GDM1 (cell line): Measurements from ENCODE around the gene CRTAP.
A peak's percentile ranks its signal among the peaks of the same experiment; 100 is the strongest.
"Not testable (repeated sequence)": the region's sequence is repeated elsewhere in the genome, so short reads cannot be mapped to it uniquely, and the experiment has no call there.

Experiments used
- DNase-seq: peaks from one replicate; lab custom pipeline; 2025; lab: John Stamatoyannopoulos, UW

Gene CRTAP

GRCh38 chr3:33099701-33100100, 14.1 kb upstream of the CRTAP start:
- no peak for DNase-seq

DNA sequence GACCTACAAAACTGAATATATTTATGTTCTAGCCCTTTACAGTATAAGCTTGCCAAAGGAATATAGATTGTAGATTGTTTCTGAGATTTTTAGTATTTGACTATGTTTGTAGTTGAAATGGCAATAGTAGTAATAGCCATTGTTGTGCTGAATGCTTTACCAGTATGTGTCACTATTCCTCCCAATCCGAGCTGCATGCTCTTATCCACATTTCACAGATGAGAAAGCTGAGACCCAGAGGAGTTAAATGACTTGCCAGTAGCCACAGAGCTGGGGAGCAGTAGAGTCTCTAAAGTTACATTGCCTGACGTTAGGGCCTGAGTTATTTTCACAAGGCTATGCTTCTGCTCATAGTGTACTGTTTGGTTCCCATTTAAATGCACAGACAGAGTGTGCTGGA, 13.6 kb upstream of the CRTAP start:
- DNase-seq: no peak

DNA sequence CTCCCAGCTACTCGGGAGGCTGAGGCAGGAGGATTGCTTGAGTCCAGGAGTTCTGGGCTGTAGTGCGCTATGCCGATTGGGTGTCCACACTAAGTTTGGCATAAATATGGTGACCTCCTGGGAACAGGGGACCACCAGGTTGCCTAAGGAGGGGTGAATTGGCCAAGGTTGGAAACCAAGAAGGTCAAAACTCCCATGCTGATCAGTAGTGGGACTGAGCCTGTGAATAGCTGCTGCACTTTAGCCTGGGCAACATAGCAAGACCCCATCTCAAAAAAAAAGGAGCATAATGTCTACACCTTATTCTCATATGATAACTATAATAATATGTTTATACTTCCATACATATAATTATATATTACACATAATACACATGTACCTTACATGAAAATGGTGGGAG, 10.8 kb upstream of the CRTAP start:
- no peak for DNase-seq

- no peak for DNase-seq
Measured at GRCh38 chr3:33103480-33103879, 10.3 kb upstream of the CRTAP start.

DNA sequence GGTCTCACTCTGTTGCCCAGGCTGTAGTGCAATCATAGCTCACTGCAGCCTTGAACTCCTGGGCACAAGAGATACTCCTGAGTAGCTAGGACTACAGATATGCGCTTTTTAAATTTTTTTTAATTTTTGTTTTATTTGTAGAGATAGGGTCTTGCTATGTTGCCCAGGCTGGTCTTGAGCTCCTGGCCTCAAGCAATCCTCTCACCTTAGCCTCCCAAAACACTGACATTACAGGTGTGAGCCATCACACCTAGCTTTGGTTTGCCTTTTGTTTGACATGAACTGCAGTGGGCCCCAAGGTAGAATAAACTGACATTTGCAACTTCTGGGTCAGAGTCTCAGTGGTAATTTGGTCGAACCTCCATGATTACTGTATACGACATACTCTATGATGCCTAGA, 9.0 kb upstream of the CRTAP start:
- DNase-seq: no peak

- DNase-seq: no peak
Measured at GRCh38 chr3:33105341-33105948, 8.4 kb upstream of the CRTAP start.

DNA sequence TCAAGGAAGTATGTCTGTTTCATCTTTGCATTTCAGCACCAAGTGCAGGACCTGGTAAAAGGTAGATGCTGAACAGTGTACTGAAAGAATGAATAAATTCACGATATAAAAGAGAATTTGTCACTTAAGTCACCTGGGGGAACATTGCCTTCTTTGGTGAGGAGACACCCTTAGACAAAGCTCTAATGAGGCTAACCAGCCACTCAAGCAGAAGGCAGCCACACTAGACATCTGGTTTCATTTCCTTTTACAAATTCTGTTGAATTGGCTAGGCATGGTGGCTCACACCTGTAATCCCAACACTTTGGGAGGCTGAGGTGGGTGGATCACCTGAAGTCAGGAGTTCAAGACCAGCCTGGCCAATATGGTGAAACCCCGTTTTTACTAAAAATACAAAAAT, 7.0 kb upstream of the CRTAP start:
- not testable (repeated sequence) for DNase-seq

- DNase-seq: no peak
Measured at GRCh38 chr3:33111581-33111980, 2.2 kb upstream of the CRTAP start.

- no peak for DNase-seq
Measured at GRCh38 chr3:33114622-33115023, 809 bp downstream of the CRTAP start.

DNA sequence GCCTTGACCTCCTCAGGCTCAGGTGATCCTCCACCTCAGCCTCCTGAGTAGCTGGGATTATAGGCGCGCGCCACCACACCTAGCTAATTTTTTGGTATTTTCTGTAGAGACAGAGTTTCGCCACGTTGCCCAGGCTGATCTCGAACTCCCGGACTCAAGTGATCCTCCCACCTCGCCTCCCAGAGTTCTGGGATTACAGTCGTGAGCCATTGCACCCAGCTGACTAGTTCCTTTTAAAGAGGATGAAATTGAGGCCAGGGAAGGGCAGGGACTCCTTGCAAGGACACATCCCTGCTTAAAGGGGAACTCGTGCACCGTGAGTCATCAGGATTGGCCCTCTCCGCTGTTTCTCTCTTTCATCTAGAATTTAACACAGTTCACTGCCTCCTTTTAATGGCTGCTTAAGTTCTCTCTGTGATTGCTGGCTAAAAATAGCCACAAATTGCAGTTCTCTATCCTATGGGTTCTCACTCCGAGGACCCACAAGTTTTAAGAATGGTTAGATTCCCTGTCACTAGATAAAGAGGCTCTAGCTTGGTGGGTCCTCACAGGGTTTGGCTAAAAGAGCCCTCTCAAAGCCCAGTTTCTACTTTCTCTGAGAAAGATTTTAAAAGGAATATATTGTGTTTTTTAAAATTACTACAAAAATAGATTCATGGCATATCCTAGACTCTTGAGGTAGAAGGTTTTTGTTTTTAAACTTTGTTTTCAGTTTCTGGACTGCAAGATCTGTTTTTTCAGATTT, 1.4 kb downstream of the CRTAP start:
- peak; percentile 29 for DNase-seq

DNA sequence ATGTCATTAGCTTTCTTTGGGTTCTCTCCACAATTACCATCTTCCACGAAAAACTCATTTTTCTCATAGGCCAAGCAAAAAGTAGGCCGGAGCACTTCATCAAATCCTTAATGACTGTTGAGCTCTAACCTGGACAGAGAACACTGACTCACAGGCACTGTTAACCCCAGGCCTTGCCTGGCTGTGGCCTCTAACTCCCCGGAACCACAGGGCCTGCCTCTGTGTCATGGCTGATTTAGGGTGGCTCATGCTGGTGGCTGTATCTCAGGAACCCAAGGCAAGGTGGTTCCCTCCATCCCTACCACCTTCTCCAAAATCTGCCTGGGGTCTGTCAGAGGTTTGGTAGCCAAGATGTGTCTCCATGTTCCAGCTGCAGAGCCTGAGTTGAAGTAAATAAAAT, 3.6 kb downstream of the CRTAP start:
- no peak for DNase-seq

DNA sequence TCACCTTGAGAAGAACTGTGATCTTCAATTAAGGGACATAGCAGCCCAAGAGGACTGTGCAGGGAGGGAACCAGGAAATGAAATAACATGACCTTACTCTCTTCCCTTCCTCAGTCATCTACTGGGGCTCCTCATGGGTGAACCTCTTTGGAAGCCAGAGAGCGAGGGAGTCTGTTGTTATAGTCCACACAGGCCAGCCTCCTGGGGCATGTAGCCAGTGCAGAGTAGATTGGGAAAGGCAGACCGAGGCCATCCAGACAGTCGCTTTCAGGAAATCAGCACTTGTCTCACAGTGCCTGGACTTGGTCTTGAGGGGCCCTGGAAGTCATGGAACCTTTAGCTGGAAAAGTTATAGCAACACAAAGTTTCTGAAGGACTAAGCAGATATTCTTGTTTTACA, 6.1 kb downstream of the CRTAP start:
- no peak for DNase-seq

DNA sequence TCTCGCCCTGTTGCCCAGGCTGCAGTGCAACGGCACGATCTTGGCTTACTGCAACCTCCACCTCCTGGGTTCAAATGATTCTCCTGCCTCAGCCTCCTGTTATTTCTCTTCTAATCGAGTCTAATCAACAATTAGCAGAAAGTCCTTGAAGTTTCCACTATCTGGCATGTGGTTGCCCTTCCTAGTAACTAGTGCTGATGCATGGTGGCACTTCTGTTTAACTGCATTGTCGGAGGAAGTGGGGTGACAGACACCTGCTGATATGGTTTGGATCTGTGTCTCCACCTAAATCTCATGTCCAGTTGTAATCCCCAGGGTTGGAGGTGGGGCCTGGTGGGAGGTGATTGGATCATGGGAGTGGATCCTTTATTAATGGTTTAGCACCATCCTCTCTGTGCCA, 9.2 kb downstream of the CRTAP start:
- DNase-seq: no peak

- no peak for DNase-seq
Measured at GRCh38 chr3:33124638-33125037, 10.8 kb downstream of the CRTAP start.

DNA sequence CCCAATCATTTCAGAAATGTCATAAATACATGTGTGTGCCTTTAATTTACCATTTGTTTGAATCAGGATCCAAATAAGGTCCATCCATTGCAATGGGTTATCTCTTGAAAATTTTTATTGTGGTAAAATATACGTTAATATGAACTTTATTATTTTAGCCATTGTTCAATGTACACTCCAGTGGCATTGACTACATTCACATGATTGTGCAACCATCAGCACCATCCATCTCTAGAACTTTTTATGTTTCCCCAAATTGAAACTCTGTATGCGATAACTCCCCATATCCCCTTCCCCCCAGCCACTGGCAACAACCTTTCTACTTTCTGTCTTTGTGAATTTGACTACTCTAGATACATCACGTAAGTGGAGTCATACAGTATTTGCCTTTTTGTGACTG, 12.0 kb downstream of the CRTAP start:
- no peak for DNase-seq

DNA sequence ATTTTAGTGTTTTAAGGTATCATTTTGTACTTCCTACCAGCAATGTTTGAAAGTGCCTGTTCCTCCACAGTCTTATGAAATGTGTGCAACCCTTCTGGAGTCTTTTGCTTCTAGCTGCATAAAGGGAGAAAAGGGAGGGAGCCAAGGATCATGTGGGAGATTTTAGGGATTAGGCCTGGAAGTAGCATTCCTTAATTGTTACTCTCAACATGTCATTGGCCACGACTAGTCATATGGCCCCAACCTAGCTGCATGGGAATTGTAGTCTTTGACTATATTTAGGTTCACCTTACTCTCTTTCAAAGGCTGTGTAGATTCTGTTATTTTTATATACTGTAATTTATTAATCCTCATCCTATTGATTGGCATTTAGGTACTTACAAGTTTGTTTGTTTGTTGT, 14.9 kb downstream of the CRTAP start:
- DNase-seq: no peak

GRCh38 chr3:33130144-33130543, 16.3 kb downstream of the CRTAP start:
- no peak for DNase-seq

GRCh38 chr3:33131331-33132018, 17.7 kb downstream of the CRTAP start:
- peak; percentile 51 for DNase-seq

- DNase-seq: no peak
Measured at GRCh38 chr3:33132019-33132360, 18.2 kb downstream of the CRTAP start.

DNA sequence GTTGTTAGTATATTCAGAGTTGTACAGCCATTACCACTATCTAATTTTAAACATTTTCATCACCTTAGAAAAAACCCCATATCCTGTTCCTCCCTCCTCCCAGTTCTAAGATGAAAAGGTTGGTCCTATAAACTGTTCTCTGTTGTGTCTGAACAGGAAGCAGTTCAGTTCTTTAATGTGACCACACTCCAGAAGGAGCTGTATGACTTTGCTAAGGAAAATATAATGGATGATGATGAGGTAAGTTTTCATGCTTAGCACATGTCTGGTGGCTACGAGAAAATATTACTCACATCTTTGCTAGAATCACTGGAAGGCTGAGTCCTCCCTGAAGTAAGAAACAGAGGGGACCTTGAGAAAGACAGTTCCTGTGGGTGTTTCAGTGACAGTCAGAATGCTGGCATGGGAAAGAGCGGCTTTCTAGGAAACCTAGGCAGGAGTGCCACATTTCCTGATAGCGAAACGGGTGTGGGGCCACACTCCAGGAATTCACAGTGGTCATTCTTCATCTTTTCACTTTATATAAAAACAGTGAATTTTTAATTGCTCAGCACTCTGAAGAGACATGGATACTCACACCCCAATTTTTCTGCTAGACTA, 20.3 kb downstream of the CRTAP start:
- no peak for DNase-seq

GRCh38 chr3:33137691-33138090, 23.9 kb downstream of the CRTAP start:
- no peak for DNase-seq

GRCh38 chr3:33139006-33139623, 25.3 kb downstream of the CRTAP start:
- DNase-seq: not testable (repeated sequence)

DNA sequence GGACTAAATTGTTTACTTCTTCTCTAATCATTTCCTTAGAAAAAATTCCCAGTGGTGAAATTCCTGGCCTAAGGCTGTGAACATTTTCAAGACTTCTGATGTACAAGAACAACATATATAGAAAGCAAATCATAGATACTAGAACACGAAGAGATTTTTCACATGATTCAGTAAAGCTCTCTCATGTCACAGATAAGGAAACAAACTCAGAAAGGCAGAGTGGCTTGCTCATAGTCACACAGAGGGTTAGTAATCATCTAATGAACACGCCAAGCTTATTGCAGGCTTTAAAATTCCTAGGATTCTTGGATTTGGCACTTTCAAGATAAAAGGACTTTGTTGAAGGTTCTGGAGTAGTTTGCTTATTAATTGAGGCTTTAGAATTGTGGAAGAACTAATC, 26.2 kb downstream of the CRTAP start:
- DNase-seq: no peak
